ENCODE results near the gene GOLPH3.
"Not testable (repeated sequence)": the region's sequence is repeated elsewhere in the genome, so short reads cannot be mapped to it uniquely, and the experiment has no call there.

GOLPH3 gene

GRCh38 chr5:32082701-32083100, 91.4 kb downstream of the GOLPH3 start:
- DNase-seq (ENCODE audit: extremely low spot score, insufficient read length, low read depth) (no peak), FAIRE-seq (no peak)

GRCh38 chr5:32080565-32080964, 93.6 kb downstream of the GOLPH3 start:
- FAIRE-seq; DNase-seq (ENCODE audit: extremely low spot score, insufficient read length, low read depth): not testable (repeated sequence)

- DNase-seq (ENCODE audit: extremely low spot score, insufficient read length, low read depth); FAIRE-seq: not testable (repeated sequence)
Measured at GRCh38 chr5:32078855-32079254, 95.3 kb downstream of the GOLPH3 start.

GRCh38 chr5:32076699-32077695, 97.1 kb downstream of the GOLPH3 start:
- peak; percentile 15 for DNase-seq (ENCODE audit: extremely low spot score, insufficient read length, low read depth)
- peak; percentile 77 for FAIRE-seq
